ACC112 (cell line): Measurements from ENCODE around the gene SEPHS2.
A peak's percentile ranks its signal among the peaks of the same experiment; 100 is the strongest.

Experiments
- H2AFZ ChIP-seq: fragments of 200-600 bp; sonication (generic); one replicate; pipeline ENCODE4 v1.6.0; 2017; ENCODE audit warnings: antibody characterized with exemption, low read length; ENCODE audit not compliant: unreplicated experiment
- H3K27ac ChIP-seq: fragments of 200-600 bp; sonication (generic); 2 replicates; pipeline ENCODE4 v1.5.1; 2014; ENCODE audit warnings: low read depth, mild to moderate bottlenecking, antibody characterized with exemption, low read length, moderate library complexity
- H3K27me3 ChIP-seq: fragments of 200-600 bp; sonication (generic); 2 replicates; pipeline ENCODE4 v1.6.1; 2014; ENCODE audit warnings: mild to moderate bottlenecking, antibody characterized with exemption, low read length, moderate library complexity, mixed read lengths; ENCODE audit not compliant: insufficient read depth
- H3K36me3 ChIP-seq: fragments of 200-600 bp; sonication (generic); 2 replicates; pipeline ENCODE4 v1.6.1; 2016; ENCODE audit warnings: mild to moderate bottlenecking, antibody characterized with exemption, low read length, moderate library complexity, mixed read lengths; ENCODE audit not compliant: insufficient read depth
- H3K4me1 ChIP-seq: fragments of 200-600 bp; sonication (generic); one replicate; pipeline ENCODE4 v1.6.1; 2016; ENCODE audit warnings: low read length, mixed read lengths; ENCODE audit not compliant: insufficient read depth, unreplicated experiment, control insufficient read depth
- H3K4me3 ChIP-seq: fragments of 200-600 bp; sonication (generic); 2 replicates; pipeline ENCODE4 v1.5.1; 2014; ENCODE audit warnings: mild to moderate bottlenecking, low read depth, low read length
- H3K79me2 ChIP-seq: fragments of 200-600 bp; sonication (generic); one replicate; pipeline ENCODE4 v1.6.0; 2016; ENCODE audit warnings: low read length; ENCODE audit not compliant: control insufficient read depth, unreplicated experiment, insufficient read depth

Gene SEPHS2

GRCh38 chr16:30446203-30446595 lies 525 bp upstream of the SEPHS2 start:
- H3K27me3 ChIP-seq: no peaks in the 10 kb centered on the region
- H2AFZ ChIP-seq: peak overlapping the region; percentile 100
- H3K27ac ChIP-seq: peak overlapping the region; percentile 82
- H3K4me1 ChIP-seq: peaks cover 15% of the 10 kb centered on the region
- peaks cover 20% of the 10 kb centered on the region for H3K79me2 ChIP-seq
- peak overlapping the region; percentile 97 for H3K4me3 ChIP-seq
- H3K36me3 ChIP-seq: peaks cover 16% of the 10 kb centered on the region

GRCh38 chr16:30445149-30445407 lies 596 bp downstream of the SEPHS2 start:
- H3K4me3 ChIP-seq: peak overlapping the region; percentile 97
- peak overlapping the region; percentile 100 for H2AFZ ChIP-seq
- H3K27me3 ChIP-seq: no peaks in the 10 kb centered on the region
- peaks cover 15% of the 10 kb centered on the region for H3K4me1 ChIP-seq
- H3K79me2 ChIP-seq: peaks cover 20% of the 10 kb centered on the region
- peaks cover 16% of the 10 kb centered on the region for H3K36me3 ChIP-seq
- H3K27ac ChIP-seq: peak overlapping the region; percentile 82

GRCh38 chr16:30444231-30445148 lies 1.2 kb downstream of the SEPHS2 start:
- H3K27ac ChIP-seq: peak overlapping the region; percentile 82

GRCh38 chr16:30443631-30444030 lies 2.0 kb downstream of the SEPHS2 start:
- H2AFZ ChIP-seq: no peak overlapping the region
- H3K27me3 ChIP-seq: no peaks in the 10 kb centered on the region
- no peak overlapping the region for H3K27ac ChIP-seq
- peaks cover 16% of the 10 kb centered on the region for H3K36me3 ChIP-seq
- peaks cover 15% of the 10 kb centered on the region for H3K4me1 ChIP-seq
- 0 out of 2 replicates have a peak overlapping the region, but pooled peaks have one; percentile 97 for H3K4me3 ChIP-seq
- H3K79me2 ChIP-seq: peaks cover 20% of the 10 kb centered on the region

More at GRCh38 chr16:30444231-30445148, 1.2 kb downstream of the SEPHS2 start:
- Histone ChIP-seq H3K4me1 (peaks cover 15% of the 10 kb centered on the region), H3K36me3 (peaks cover 16% of the 10 kb centered on the region), H3K4me3 (peak overlapping the region; percentile 97), H3K79me2 (peaks cover 20% of the 10 kb centered on the region), H2AFZ (no peak overlapping the region), H3K27me3 (no peaks in the 10 kb centered on the region)

- Histone ChIP-seq H3K27ac (no peak overlapping the region), H3K79me2 (peaks cover 12% of the 10 kb centered on the region)
Measured at GRCh38 chr16:30439720-30440348, 5.8 kb downstream of the SEPHS2 start.

GRCh38 chr16:30438835-30439234 lies 6.8 kb downstream of the SEPHS2 start:
- Histone ChIP-seq H3K27me3 (no peaks in the 10 kb centered on the region), H3K4me1 (no peaks in the 10 kb centered on the region), H2AFZ (no peak overlapping the region), H3K36me3 (0 out of 2 replicates have a peak, but pooled peaks cover 6% of the 10 kb centered on the region), H3K79me2 (peaks cover 2% of the 10 kb centered on the region), H3K27ac (no peak overlapping the region), H3K4me3 (no peak overlapping the region)

More at GRCh38 chr16:30439720-30440348, 5.8 kb downstream of the SEPHS2 start:
- Histone ChIP-seq H2AFZ (no peak overlapping the region), H3K4me1 (peaks cover 10% of the 10 kb centered on the region), H3K4me3 (no peak overlapping the region), H3K27me3 (no peaks in the 10 kb centered on the region), H3K36me3 (peaks cover 16% of the 10 kb centered on the region)

- Histone ChIP-seq H3K27me3 (no peaks in the 10 kb centered on the region), H3K4me3 (no peak overlapping the region), H3K36me3 (no peaks in the 10 kb centered on the region), H3K4me1 (no peaks in the 10 kb centered on the region), H2AFZ (no peak overlapping the region), H3K79me2 (no peaks in the 10 kb centered on the region), H3K27ac (no peak overlapping the region)
Measured at GRCh38 chr16:30437511-30438046, 8.1 kb downstream of the SEPHS2 start.

- H3K36me3 ChIP-seq: no peaks in the 10 kb centered on the region
- no peak overlapping the region for H3K4me3 ChIP-seq
- peaks cover 4% of the 10 kb centered on the region for H3K4me1 ChIP-seq
- H3K27ac ChIP-seq: no peak overlapping the region
- no peak overlapping the region for H2AFZ ChIP-seq
- no peaks in the 10 kb centered on the region for H3K27me3 ChIP-seq
- no peaks in the 10 kb centered on the region for H3K79me2 ChIP-seq
Measured at GRCh38 chr16:30434852-30435251, 10.8 kb downstream of the SEPHS2 start.

- peak overlapping the region; percentile 67 for H2AFZ ChIP-seq
- H3K27me3 ChIP-seq: no peaks in the 10 kb centered on the region
- peak overlapping the region; percentile 87 for H3K4me3 ChIP-seq
- H3K27ac ChIP-seq: no peak overlapping the region
- no peaks in the 10 kb centered on the region for H3K36me3 ChIP-seq
- peaks cover 21% of the 10 kb centered on the region for H3K79me2 ChIP-seq
- peaks cover 4% of the 10 kb centered on the region for H3K4me1 ChIP-seq
Measured at GRCh38 chr16:30430428-30430970, 15.2 kb downstream of the SEPHS2 start.

GRCh38 chr16:30429678-30430427 lies 15.8 kb downstream of the SEPHS2 start, which contains the start of gene DCTPP1:
Gene DCTPP1, minus strand, starts transcription at chr16:30430030. Its CDS starts 50 bp downstream, at chr16:30429980.
- Histone ChIP-seq H3K4me3 (peak within 1 kb of the TSS; percentile 87), H3K79me2 (peaks cover 21% of the 10 kb centered on the region), H2AFZ (peak within 1 kb of the TSS; percentile 83), H3K27me3 (no peaks in the 10 kb centered on the region), H3K36me3 (no peaks in the 10 kb centered on the region), H3K4me1 (peaks cover 4% of the 10 kb centered on the region), H3K27ac (no peak within 1 kb of the TSS)
